ENCODE data around the gene CORO7. TPM values are rescaled to one million over a fixed set of nuclear protein-coding genes. Genes with fewer than 3 reads are reported as not detected.
"Not testable (repeated sequence)": the region's sequence is repeated elsewhere in the genome, so short reads cannot be mapped to it uniquely, and the experiment has no call there.

The CORO7 gene
- total RNA-seq, 1 experiment from 2014 or later, result 14.3 TPM

- no peak overlapping the region for H3K9ac ChIP-seq (ENCODE audit: low read length)
- H3K27ac ChIP-seq (ENCODE audit: low read length), result no peak overlapping the region
- TF ChIP-seq EZH2phosphoT487 (IDR thresholded peaks at IDR 0.05; ENCODE audit: borderline replicate concordance, low read length) (no peak), EZH2 (IDR thresholded peaks at IDR 0.05; ENCODE audit: low read length, unreplicated experiment) (no peak), CTCF (conservative IDR thresholded peaks at IDR 0.05; ENCODE audit: low read depth, low read length) (no peak)
- BruUV-seq (replicated peaks), result no TSS peak
- intact Hi-C loops (cut with micrococcal nuclease), result no loop called here
- H4K20me1 ChIP-seq (ENCODE audit: low read length), result no peaks in the 10 kb centered on the region
- no peak for ATAC-seq
- H3K9me2 ChIP-seq (replicated peaks; ENCODE audit: low read length), result no peaks in the 10 kb centered on the region
- no peak overlapping the region for H3K4me3 ChIP-seq (ENCODE audit: low read length)
- H3K27me3 ChIP-seq (ENCODE audit: low read length), result no peaks in the 10 kb centered on the region
- H3K79me2 ChIP-seq (ENCODE audit: low read length), result no peaks in the 10 kb centered on the region
- no peak overlapping the region for H3K4me2 ChIP-seq (ENCODE audit: low read length)
- POLR2A ChIA-PET (ENCODE audit: unreplicated experiment), result no interaction called here
- CTCF ChIA-PET, result no interaction called here
- no peaks in the 10 kb centered on the region for H3K9me3 ChIP-seq (ENCODE audit: low read length)
- H2AFZ ChIP-seq (ENCODE audit: low read length), result no peak overlapping the region
- DNase-seq, result no peak
- no peaks in the 10 kb centered on the region for H3K4me1 ChIP-seq (ENCODE audit: insufficient read depth, low read length)
- H3K36me3 ChIP-seq (ENCODE audit: low read depth, low read length), result no peaks in the 10 kb centered on the region
- H3F3A ChIP-seq (ENCODE audit: low read length, unreplicated experiment), result no peaks in the 10 kb centered on the region
Measured at GRCh38 chr16:4395055-4395726, 21.2 kb downstream of the CORO7 start.

- H3K9ac ChIP-seq (ENCODE audit: low read length); H3K4me1 ChIP-seq (ENCODE audit: insufficient read depth, low read length); CTCF ChIA-PET; POLR2A ChIA-PET (ENCODE audit: unreplicated experiment); H3K4me2 ChIP-seq (ENCODE audit: low read length); H3K27me3 ChIP-seq (ENCODE audit: low read length); ATAC-seq; H3K79me2 ChIP-seq (ENCODE audit: low read length); H3K27ac ChIP-seq (ENCODE audit: low read length); H3K9me3 ChIP-seq (ENCODE audit: low read length); H3K9me2 ChIP-seq (replicated peaks; ENCODE audit: low read length); intact Hi-C loops (cut with micrococcal nuclease); BruUV-seq (replicated peaks); H3K36me3 ChIP-seq (ENCODE audit: low read depth, low read length); H3K4me3 ChIP-seq (ENCODE audit: low read length); H4K20me1 ChIP-seq (ENCODE audit: low read length); DNase-seq; H3F3A ChIP-seq (ENCODE audit: low read length, unreplicated experiment); H2AFZ ChIP-seq (ENCODE audit: low read length): not testable (repeated sequence)
Measured at GRCh38 chr16:4393850-4394249, 22.5 kb downstream of the CORO7 start.

GRCh38 chr16:4393240-4393600 lies 23.2 kb downstream of the CORO7 start:
- Histone ChIP-seq H3F3A (ENCODE audit: low read length, unreplicated experiment) (no peaks in the 10 kb centered on the region), H3K36me3 (ENCODE audit: low read depth, low read length) (no peaks in the 10 kb centered on the region), H3K4me1 (ENCODE audit: insufficient read depth, low read length) (no peaks in the 10 kb centered on the region), H3K9me3 (ENCODE audit: low read length) (no peaks in the 10 kb centered on the region), H3K9ac (ENCODE audit: low read length) (no peak overlapping the region), H3K27ac (ENCODE audit: low read length) (no peak overlapping the region), H3K9me2 (replicated peaks; ENCODE audit: low read length) (no peaks in the 10 kb centered on the region), H2AFZ (ENCODE audit: low read length) (no peak overlapping the region), H3K27me3 (ENCODE audit: low read length) (no peaks in the 10 kb centered on the region), H3K79me2 (ENCODE audit: low read length) (no peaks in the 10 kb centered on the region), H3K4me3 (ENCODE audit: low read length) (no peak overlapping the region), H3K4me2 (ENCODE audit: low read length) (no peak overlapping the region), H4K20me1 (ENCODE audit: low read length) (no peaks in the 10 kb centered on the region)
- BruUV-seq (replicated peaks), result no TSS peak
- no peak for ATAC-seq
- intact Hi-C loops (cut with micrococcal nuclease), result no loop called here
- TF ChIP-seq CTCF (conservative IDR thresholded peaks at IDR 0.05; ENCODE audit: low read depth, low read length), result no peak
- TF ChIP-seq EZH2phosphoT487 (IDR thresholded peaks at IDR 0.05; ENCODE audit: borderline replicate concordance, low read length), result no peak
- TF ChIP-seq EZH2 (IDR thresholded peaks at IDR 0.05; ENCODE audit: low read length, unreplicated experiment), result no peak
- peak; percentile 25 for DNase-seq
- ChIA-PET POLR2A (ENCODE audit: unreplicated experiment) (no interaction called here), CTCF (no interaction called here)
